ENCODE results near the gene FARSA. TPM values are rescaled to one million over a fixed set of nuclear protein-coding genes. Genes with fewer than 3 reads are reported as not detected.

FARSA gene
- total RNA-seq, 6 donors from 2014 or later: 35.3 to 104 (median 53.4) TPM

DNA sequence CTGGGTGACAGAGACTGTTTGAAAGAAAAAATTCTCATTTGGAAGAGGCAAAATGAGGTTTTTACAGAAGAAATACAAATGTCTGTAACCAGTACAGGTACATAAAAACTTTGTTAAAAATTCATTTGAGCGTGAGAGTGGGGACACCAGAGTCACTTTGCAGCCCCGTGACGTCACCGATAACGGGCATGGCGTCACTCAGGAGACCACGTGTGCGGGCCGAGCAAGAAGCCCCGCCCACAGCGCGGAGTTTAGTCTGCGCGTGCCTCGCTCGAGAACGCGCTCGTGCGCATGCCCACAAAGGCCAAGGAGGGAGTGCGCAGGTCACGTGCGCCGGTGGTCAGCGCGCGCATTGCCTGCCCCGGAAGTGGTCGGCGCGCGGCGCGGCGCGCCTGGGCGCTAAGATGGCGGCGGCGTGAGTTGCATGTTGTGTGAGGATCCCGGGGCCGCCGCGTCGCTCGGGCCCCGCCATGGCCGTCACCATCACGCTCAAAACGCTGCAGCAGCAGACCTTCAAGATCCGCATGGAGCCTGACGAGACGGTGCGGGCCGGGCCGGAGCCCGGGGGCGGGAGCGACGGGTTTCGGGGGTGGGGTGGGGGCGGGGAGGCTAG lies 12.1 kb upstream of the FARSA start, which contains the start of gene RAD23A:
TSS of gene RAD23A (plus strand) at position 384 of the 613 bp plus-strand sequence. CDS start at position 471, 87 bp downstream.
- DNase-seq: peak; percentile 98 to 99
- peak within 1 kb of the TSS; percentile 95 to 98 (median 96) for H3K27ac ChIP-seq
- ATAC-seq (ENCODE audit: low FRiP score in 2 of 2): peak; percentile 91 to 98
- 2 to 4% methylated on average over 6 to 45 of the region's 62 CpGs for WGBS, 2 donors
- H3K4me3 ChIP-seq: peak within 1 kb of the TSS; percentile 85 to 99 (median 90)
- H3K36me3 ChIP-seq: peaks cover 38 to 77% (median 67%) of the 10 kb centered on the region in 4 donors
- H3K4me1 ChIP-seq: peaks cover 34 to 60% (median 47%) of the 10 kb centered on the region in 4 donors
- H3K9me3 ChIP-seq: no peaks in the 10 kb centered on the region
- peak; percentile 98 to 99 for TF ChIP-seq POLR2AphosphoS5 (IDR thresholded peaks at IDR 0.05)
- TF ChIP-seq EP300 (IDR thresholded peaks at IDR 0.05): peak in 1 of 4 donors; percentile 66
- TF ChIP-seq POLR2A (IDR thresholded peaks at IDR 0.05): peak in 3 of 4 donors; percentile 50 to 95 (median 79)
- TF ChIP-seq, protein P1, sequence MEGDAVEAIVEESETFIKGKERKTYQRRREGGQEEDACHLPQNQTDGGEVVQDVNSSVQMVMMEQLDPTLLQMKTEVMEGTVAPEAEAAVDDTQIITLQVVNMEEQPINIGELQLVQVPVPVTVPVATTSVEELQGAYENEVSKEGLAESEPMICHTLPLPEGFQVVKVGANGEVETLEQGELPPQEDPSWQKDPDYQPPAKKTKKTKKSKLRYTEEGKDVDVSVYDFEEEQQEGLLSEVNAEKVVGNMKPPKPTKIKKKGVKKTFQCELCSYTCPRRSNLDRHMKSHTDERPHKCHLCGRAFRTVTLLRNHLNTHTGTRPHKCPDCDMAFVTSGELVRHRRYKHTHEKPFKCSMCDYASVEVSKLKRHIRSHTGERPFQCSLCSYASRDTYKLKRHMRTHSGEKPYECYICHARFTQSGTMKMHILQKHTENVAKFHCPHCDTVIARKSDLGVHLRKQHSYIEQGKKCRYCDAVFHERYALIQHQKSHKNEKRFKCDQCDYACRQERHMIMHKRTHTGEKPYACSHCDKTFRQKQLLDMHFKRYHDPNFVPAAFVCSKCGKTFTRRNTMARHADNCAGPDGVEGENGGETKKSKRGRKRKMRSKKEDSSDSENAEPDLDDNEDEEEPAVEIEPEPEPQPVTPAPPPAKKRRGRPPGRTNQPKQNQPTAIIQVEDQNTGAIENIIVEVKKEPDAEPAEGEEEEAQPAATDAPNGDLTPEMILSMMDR (IDR thresholded peaks at IDR 0.05): peak in 4 of 6 experiments; percentile 23 to 48 (median 40)
- no peaks in the 10 kb centered on the region for H3K27me3 ChIP-seq

DNA sequence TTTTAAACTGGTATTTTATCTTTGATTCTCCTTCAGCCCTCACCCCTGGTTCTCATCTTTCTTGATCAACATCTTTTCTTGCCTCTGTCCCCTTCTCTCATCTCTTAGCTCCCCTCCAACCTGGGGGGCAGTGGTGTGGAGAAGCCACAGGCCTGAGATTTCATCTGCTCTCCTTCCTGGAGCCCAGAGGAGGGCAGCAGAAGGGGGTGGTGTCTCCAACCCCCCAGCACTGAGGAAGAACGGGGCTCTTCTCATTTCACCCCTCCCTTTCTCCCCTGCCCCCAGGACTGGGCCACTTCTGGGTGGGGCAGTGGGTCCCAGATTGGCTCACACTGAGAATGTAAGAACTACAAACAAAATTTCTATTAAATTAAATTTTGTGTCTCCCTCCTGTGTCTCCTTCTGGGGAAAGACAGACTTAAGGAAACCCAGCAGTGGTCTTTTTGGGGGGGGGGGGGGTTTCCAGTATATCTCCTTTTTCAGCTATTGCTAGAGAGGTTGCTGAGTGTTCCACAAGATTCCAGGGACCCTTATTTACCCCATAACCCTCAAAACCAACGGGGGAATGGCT lies 10.7 kb upstream of the FARSA start:
- Histone ChIP-seq H3K27ac (peak overlapping the region in 3 of 4 donors; percentile 96 to 98 (median 97)), H3K27me3 (no peaks in the 10 kb centered on the region), H3K9me3 (no peaks in the 10 kb centered on the region), H3K4me1 (peaks cover 47 to 74% (median 58%) of the 10 kb centered on the region in 4 donors), H3K36me3 (peaks cover 27 to 77% (median 63%) of the 10 kb centered on the region in 4 donors), H3K4me3 (no peak overlapping the region)
- 64 to 79% methylated on average over 2 of the region's 2 CpGs for WGBS, 2 donors
- no peak for ATAC-seq (ENCODE audit: low FRiP score in 2 of 2)
- no peak for DNase-seq
- no peak for TF ChIP-seq POLR2AphosphoS5 (IDR thresholded peaks at IDR 0.05)

DNA sequence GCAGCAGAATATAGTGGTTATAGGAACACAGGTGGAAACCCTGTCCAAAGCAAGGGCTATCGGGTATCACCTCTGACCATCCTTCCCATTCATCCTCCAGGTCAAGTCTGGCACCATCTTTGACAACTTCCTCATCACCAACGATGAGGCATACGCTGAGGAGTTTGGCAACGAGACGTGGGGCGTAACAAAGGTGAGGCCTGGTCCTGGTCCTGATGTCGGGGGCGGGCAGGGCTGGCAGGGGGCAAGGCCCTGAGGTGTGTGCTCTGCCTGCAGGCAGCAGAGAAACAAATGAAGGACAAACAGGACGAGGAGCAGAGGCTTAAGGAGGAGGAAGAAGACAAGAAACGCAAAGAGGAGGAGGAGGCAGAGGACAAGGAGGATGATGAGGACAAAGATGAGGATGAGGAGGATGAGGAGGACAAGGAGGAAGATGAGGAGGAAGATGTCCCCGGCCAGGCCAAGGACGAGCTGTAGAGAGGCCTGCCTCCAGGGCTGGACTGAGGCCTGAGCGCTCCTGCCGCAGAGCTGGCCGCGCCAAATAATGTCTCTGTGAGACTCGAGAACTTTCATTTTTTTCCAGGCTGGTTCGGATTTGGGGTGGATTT lies 10.0 kb upstream of the FARSA start:
- TF ChIP-seq POLR2AphosphoS5 (IDR thresholded peaks at IDR 0.05) (no peak), EP300 (IDR thresholded peaks at IDR 0.05) (no peak), POLR2A (IDR thresholded peaks at IDR 0.05) (no peak)
- TF ChIP-seq, protein P1 (IDR thresholded peaks at IDR 0.05): no peak
- WGBS, 2 donors: 72 to 79% methylated on average over 18 of the region's 18 CpGs
- peak in 1 of 2 donors; percentile 63 for DNase-seq
- Histone ChIP-seq H3K4me3 (no peak overlapping the region), H3K36me3 (peaks cover 20 to 71% (median 56%) of the 10 kb centered on the region in 4 donors), H3K27ac (peak overlapping the region in 2 of 4 donors; percentile 24 to 97), H3K4me1 (peaks cover 48 to 76% (median 59%) of the 10 kb centered on the region in 4 donors), H3K27me3 (no peaks in the 10 kb centered on the region), H3K9me3 (no peaks in the 10 kb centered on the region)
- no peak for ATAC-seq (ENCODE audit: low FRiP score in 2 of 2)

DNA sequence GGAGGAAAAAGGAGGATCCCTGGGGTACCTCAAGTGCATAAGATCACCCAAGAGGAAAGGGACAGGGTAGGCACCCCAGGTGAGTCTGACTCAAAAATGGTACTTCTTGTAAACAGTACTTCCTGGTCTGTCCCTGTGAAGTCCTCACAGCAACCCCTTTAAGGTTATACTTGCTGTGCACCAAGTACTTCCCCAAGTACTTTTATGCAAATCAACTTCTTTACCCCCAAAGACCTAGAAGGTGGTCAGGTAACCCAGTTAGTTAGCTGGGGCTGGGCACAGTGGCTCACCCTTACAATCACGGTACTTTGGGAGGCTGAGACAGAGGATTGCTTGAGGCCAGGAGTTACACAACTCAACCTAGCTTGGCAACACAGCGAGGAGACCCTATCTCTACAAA lies 7.4 kb upstream of the FARSA start:
- H3K4me1 ChIP-seq: peaks cover 45 to 69% (median 58%) of the 10 kb centered on the region in 4 donors
- no peak for ATAC-seq (ENCODE audit: low FRiP score in 2 of 2)
- TF ChIP-seq, protein P1 (IDR thresholded peaks at IDR 0.05): no peak
- no peak for TF ChIP-seq POLR2AphosphoS5 (IDR thresholded peaks at IDR 0.05)
- peak overlapping the region in 1 of 4 donors; percentile 68 for H3K4me3 ChIP-seq
- no peak for DNase-seq
- H3K9me3 ChIP-seq: no peaks in the 10 kb centered on the region
- H3K27ac ChIP-seq: peak overlapping the region in 3 of 4 donors; percentile 36 to 92 (median 83)
- no peaks in the 10 kb centered on the region for H3K27me3 ChIP-seq
- 48 to 90% methylated on average over 2 of the region's 2 CpGs for WGBS, 2 donors
- peaks cover 14 to 60% (median 45%) of the 10 kb centered on the region in 4 donors for H3K36me3 ChIP-seq

DNA sequence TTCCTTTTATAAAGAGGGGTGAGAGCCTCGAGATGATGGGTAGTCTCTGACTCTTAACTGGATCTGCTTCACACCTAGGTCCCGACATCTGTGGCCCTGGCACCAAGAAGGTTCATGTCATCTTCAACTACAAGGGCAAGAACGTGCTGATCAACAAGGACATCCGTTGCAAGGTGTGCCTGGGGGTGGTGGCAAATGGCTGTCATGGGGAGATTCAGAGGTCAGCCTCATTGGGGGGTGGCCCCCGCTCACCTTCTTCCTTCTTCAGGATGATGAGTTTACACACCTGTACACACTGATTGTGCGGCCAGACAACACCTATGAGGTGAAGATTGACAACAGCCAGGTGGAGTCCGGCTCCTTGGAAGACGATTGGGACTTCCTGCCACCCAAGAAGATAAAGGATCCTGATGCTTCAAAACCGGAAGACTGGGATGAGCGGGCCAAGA lies 6.5 kb upstream of the FARSA start:
- Histone ChIP-seq H3K27me3 (no peaks in the 10 kb centered on the region), H3K9me3 (no peaks in the 10 kb centered on the region), H3K4me1 (peaks cover 45 to 69% (median 55%) of the 10 kb centered on the region in 4 donors), H3K36me3 (peaks cover 14 to 58% (median 45%) of the 10 kb centered on the region in 4 donors), H3K27ac (peak overlapping the region; percentile 11 to 94 (median 88)), H3K4me3 (peak overlapping the region in 3 of 4 donors; percentile 68 to 91 (median 79))
- no peak for ATAC-seq (ENCODE audit: low FRiP score in 2 of 2)
- TF ChIP-seq POLR2A (IDR thresholded peaks at IDR 0.05): no peak
- TF ChIP-seq, protein P1 (IDR thresholded peaks at IDR 0.05): no peak
- no peak for TF ChIP-seq EP300 (IDR thresholded peaks at IDR 0.05)
- TF ChIP-seq POLR2AphosphoS5 (IDR thresholded peaks at IDR 0.05): no peak
- 42 to 47% methylated on average over 7 to 10 of the region's 10 CpGs for WGBS, 2 donors
- no peak for DNase-seq

All from upper lobe of left lung (tissue), 6 donors.